HG03039 (cell line): Measurements from ENCODE around the gene SLC26A8.
"Not testable (repeated sequence)": the region's sequence is repeated elsewhere in the genome, so short reads cannot be mapped to it uniquely, and the experiment has no call there.

ENCODE experiments used
- ATAC-seq: cut with Tn5 transposase; IDR thresholded peaks from one replicate; pipeline ENCODE4 v1.9.1; 2021; ENCODE audit warnings: mild to moderate bottlenecking, moderate library complexity; ENCODE audit not compliant: unreplicated experiment

The SLC26A8 gene

DNA sequence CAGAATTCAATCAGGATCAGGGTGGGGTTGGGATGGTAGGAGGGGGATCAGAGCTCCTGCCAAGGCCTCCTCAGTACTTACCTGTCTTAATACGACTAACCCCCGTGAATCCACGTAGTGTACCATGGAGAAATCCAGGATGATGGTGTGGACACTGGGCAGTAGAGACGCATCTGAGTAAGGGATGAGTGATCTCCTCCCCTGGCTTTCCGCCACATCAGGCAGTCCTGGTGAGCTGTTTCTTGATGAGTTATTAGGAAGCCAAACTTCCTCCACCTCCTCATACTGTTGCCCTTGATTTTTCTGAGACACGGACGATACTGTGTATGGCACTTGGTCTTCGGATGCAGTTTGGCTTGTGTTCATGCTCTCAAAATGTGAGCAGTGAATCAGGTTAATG, 69.4 kb downstream of the SLC26A8 start:
- no peak for ATAC-seq

DNA sequence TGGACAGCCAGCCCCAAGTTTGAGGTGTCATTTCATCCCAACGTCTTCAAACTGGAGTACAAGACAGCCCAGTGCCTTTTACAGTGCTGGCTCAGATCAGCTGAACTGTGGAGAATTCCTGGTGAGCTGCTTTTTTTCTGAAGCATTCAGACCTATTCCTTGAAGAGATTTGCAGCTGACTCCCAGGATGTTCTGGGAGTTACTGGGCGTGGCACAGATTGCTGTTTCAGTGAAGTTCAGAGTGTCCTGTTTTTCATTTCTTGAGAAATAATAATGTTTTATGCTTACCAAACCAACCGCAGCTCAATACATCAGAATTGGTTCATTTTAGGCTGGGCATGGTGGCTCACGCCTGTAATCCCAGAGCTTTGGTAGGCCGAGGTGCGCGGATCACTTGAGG, 70.1 kb downstream of the SLC26A8 start:
- no peak for ATAC-seq

DNA sequence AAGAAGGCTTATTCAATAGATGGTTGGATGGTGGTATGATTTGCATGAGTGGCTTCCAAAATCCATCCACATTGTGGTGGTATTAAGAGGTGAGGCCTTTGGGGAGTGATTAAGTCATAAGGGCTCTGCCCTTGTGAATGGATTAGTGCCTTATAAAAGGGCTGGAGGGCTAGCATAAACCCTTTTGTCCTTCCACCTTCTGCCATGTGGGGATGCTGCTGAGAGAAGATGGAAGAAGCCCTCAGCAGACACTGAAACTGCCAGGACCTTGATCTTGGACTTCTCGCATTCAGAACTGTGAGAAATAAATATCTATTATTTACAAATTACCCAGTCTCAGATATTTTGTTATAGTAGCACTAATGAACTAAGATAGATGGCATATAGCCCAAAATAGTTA, 75.7 kb downstream of the SLC26A8 start:
- ATAC-seq, result no peak

DNA sequence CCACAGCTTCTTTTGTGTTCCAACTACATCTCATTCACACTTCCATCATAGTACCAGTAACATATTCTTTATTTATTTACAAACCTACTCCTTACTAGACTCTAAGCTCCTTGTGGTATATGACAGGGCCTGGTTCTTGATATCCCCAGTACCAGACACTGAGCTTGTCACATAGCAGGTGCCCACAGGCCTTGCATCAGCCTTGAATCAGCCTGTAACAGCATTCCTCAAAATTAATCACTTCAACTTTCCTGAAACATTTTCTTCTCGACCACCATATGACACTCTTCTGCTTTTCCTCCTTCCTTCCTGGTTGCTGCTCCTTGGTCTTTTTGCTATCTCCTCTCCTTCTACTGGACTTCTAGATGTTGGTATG, 78.8 kb downstream of the SLC26A8 start:
- ATAC-seq, result no peak

DNA sequence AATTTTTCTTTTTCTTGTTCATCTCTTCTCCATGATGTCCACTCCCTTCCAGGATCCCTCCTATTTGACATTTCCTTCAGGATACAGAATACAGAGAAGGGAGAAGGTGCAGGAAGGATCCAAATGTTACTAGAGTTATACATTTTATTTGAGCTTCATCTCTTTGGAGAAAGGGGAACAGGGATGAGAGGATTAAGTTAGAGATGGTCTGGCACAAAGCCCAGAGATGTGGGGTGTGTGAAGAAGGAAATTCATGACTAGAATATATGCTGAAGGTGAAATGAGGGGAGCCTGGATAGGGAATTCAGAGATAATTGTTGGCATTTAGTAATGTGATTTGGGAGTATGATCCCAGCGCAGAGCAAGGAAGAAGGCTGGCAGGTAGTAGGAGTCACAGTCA, 81.1 kb downstream of the SLC26A8 start:
- ATAC-seq, result no peak

DNA sequence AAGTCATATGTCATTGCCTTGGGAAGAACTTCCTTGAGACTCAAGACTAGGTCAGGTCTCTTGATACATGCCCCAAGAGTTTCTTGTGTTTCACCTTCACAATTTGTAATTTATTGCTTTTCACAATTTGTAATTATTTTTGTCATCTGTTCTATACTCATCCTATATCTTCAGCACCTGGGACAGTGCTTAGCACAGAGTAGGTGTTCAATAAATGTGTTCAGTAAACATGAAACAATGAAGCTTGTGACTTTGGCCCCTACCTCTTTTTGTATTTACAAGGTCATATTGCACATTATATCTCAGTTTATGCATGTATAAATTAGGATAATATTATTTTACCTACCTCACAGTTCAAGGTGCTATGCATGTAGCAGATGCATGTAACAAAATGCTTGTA, 82.1 kb downstream of the SLC26A8 start:
- ATAC-seq, result no peak

DNA sequence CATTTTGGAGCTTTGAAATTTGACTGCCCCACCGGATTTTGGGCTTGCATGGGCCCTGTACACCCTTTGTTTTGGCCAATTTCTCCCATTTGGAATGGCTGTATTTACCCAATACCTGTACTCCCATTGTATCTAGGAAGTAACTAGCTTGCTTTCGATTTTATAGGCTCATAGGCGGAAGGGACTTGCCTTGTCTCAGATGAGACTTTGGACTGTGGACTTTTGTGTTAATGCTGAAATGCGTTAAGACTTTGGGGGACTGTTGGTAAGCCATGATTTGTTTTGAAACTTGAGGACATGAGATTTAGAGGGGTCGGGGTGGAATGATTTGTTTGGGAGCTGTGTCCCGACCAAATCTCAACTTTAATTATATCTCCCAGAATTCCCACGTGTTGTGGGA, 83.3 kb downstream of the SLC26A8 start:
- not testable (repeated sequence) for ATAC-seq

DNA sequence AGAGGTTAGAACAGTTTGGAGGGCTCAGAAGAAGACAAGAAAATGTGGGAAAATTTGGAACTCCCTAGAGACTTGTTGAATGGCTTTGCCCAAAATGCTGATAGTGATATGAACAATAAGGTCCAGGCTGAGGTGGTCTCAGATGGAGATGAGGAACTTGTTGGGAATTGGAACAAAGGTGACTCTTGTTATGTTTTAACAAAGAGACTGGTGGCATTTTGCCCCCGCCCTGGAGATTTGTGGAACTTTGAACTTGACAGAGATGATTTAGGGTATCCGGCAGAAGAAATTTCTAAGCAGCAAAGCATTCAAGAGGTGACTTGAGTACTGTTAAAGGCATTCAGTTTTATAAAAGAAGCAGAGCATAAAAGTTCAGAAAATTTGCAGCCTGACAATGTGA, 84.4 kb downstream of the SLC26A8 start:
- not testable (repeated sequence) for ATAC-seq

DNA sequence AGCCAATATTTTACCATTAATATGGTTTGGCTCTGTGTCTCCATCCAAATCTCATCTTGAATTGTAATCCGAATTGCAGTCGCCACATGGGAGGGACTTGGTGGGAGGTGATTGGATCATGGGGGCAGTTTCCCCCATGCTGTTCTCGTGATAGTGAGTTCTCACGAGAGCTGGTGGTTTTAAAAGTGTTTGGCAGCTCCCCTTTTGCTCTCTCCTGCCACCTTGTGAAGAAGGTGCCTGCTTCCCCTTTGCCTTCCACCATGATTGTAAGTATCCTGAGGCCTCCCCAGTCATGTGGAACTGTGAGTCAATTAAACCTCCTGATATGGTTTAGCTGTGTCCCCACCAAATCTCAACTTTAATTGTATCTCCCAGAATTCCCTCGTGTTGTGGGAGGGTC, 85.2 kb downstream of the SLC26A8 start:
- not testable (repeated sequence) for ATAC-seq

DNA sequence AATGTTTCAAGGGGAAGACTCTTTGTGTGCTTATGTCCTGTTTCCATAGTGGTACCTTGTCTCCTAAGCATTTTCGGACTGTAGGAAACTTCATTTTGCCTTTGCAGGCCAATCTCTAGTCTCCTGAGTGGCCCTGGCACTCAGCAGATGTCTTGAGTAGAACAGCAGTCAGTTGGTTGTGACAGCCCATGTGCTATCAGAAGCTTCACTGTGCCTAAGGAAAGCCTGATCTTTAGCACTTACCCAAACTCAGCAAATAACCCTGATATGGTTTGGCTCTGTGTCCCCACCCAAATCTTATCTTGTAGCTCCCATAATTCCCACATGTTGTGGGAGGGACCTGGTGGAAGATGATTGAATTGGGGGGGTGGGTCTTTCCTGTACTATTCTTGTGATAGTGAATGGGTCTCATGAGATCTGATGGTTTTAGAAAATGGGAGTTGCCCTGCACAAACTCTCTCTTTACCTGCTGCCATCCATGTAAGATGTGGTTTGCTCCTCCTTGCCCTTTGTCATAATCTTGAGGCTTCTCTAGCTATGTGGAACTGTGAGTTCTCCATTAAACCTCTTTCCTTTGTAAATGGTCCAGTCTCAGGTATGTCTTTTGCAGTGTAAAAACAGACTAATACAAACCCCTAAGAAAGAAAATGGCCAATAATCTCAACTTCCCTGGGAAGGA, 87.6 kb downstream of the SLC26A8 start:
- no peak for ATAC-seq

DNA sequence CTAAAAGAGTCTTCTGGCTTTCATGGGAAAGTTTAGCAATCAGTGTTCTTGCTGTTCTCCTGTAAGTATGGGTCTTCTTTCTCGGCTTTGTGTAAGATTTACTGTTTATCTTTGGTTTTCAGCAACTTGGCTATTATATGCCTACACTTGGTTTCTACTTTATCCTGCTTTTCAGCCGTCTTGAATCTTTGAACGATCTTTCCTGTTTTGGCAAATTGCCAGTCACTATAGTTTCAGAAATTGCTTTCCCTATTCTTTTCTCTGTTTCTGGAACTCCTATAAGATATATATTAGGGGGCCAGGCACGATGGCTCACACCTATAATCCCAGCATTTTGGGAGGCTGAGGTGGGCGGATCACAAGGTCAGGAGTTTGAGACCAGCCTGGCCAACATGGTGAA, 89.0 kb downstream of the SLC26A8 start:
- no peak for ATAC-seq

DNA sequence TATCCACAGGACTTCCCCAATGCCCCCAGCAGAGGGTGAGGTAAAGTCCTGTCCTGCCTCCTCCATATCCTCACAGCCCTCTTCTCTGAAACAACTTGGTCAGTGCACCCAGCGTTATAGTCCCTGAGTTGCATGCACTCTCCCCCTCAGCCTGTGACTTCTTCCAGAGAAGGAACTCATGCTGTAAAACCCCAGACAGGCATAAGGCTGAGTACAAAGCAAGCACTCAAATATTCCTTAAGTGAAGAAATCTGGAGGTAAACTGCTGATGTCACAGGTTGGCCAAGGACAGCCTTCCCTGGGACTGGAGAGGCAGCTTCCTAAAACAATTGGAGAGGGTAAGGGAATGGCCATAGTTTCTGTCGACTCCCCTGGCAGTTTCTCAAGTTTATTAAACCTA, 90.6 kb downstream of the SLC26A8 start:
- ATAC-seq, result no peak

DNA sequence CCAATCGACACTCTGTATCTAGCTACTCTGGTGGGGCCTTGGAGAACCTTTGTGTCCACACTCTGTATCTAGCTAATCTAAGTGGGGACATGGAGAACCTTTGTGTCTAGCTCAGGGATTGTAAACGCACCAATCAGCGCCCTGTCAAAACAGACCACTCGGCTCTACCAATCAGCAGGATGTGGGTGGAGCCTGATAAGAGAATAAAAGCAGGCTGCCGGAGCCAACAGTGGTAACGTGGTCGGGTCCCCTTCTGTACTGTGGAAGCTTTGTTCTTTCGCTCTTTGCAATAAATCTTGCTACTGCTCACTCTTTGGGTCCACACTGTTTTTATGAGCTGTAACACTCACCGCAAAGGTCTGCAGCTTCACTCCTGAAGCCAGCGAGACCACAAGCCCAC, 92.6 kb downstream of the SLC26A8 start:
- ATAC-seq, result not testable (repeated sequence)

DNA sequence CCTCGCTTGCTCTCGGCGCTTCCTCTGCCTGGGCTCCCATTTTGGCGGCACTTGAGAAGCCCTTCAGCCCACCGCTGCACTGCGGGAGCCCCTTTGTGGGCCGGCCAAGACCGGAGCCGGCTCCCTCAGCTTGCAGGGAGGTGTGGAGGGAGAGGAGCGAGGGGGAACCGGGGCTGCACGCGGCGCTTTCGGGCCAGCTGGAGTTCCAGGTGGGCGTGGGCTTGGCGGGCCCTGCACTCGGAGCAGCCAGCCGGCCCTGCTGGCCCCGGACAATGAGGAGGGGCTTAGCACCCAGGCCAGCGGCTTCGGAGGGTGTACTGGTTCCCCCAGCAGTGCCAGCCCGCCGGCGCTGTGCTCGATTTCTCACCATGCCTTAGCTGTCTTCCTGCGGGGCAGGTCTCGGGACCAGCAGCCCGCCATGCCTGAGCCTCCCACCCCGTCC, 93.3 kb downstream of the SLC26A8 start:
- ATAC-seq, result no peak

DNA sequence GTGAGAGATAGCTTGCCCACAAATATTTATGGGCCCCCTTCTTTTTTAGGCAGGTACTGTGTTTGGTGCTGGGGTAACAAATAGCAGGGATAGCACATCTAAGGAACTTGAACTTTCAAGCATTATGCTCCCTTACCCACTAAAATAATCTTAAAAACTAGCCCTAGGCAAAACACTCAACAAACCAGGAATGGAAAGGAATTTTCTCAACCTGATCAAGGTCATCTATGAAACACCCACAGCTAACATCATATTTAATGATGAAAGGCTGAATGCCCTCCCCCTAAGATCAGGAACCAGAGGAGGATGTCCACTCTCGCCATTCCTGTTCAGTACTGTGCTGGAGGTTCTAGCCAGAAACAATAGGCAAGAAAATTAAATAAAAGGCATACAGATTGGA, 94.8 kb downstream of the SLC26A8 start:
- ATAC-seq, result no peak

DNA sequence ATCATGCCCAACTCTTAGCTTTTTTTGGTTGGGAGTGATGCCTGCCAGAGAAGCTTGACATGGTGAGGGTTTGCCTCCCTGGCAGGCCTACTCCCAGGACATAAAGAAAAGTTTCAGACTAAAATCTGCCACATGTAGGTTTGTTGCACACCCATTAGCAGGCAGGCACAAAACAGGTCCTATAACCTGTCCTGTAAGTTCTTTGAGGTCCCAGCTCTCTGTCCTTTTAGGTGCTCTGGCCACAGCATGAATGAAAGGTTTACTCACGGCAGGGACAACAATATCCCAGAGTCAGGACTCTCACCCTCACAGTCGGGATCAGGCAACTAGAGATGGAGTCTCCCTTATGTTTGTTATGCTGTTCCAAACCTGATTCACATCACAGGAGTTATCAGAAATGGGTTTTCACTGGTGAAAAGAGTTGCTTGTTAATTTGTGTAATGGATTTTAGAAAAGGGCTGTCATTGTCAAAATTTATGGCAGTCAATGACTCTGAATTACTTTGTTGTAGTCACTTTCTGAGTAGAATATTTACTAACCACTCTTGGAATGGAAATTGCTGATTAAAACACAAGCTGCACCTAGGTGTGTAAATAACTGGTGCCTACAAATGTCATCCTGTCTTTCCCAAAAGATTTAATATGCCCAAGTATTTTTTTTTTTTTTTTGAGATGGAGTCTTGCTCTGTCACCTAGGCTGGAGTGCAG, 97.8 kb downstream of the SLC26A8 start:
- ATAC-seq, result no peak

DNA sequence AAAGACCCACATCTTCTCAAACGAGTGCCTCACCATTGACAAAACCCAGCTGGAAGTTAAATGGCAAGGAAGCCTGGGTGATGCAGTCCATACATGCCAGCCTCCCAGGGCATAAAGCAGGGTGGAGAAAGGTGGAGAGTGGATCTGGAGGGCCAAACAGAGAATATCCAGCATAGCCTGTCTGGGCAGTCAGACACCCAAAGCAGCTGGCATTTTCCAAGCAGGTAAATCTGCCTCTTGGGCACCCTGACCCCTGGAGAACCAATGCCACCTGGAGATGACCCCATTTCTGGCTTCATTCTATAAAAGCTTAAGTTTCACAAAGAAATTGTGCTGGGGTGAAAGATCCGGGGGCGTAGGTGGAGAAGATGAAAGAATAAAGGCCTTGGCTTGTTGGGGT, 98.5 kb downstream of the SLC26A8 start:
- no peak for ATAC-seq

DNA sequence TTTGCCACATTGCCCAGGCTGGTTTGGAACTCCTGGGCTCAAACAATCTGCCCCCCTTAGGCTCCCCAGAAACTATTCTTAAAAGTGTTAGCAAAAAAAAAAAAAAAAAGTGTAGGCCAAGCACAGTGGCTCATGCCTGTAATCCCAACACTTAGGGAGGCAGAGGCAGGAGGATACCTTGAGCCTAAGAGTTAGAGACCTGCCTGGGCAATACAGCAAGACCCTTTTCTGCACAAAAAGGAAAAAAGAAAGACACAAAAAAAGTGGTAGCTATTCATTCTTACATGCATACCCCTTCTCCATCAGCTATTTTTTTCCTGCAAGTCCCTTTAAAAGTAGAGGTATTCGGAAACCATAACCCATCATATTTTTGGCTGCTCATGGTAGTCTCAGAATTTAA, 100.3 kb downstream of the SLC26A8 start:
- ATAC-seq, result no peak

DNA sequence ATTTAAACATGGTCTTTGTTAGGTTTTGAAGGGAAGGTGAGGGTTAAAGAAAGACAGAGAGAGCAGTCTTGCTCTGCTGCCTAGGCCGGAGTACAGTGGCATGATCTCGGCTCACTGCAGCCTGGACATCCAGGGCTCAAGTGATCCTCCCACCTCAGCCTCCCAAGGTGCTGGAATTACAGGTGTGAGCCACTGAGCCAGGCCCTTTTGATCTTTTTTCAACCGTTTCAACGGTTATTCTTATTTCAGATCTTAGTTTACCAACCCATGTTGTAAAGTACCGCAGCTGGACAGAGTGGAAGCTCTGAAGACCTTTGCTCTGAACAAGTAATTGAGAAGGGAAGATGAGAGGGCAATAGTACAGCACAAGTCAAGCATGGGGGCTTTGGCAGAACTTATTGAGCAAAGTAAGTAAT, 102.3 kb downstream of the SLC26A8 start:
- no peak for ATAC-seq

DNA sequence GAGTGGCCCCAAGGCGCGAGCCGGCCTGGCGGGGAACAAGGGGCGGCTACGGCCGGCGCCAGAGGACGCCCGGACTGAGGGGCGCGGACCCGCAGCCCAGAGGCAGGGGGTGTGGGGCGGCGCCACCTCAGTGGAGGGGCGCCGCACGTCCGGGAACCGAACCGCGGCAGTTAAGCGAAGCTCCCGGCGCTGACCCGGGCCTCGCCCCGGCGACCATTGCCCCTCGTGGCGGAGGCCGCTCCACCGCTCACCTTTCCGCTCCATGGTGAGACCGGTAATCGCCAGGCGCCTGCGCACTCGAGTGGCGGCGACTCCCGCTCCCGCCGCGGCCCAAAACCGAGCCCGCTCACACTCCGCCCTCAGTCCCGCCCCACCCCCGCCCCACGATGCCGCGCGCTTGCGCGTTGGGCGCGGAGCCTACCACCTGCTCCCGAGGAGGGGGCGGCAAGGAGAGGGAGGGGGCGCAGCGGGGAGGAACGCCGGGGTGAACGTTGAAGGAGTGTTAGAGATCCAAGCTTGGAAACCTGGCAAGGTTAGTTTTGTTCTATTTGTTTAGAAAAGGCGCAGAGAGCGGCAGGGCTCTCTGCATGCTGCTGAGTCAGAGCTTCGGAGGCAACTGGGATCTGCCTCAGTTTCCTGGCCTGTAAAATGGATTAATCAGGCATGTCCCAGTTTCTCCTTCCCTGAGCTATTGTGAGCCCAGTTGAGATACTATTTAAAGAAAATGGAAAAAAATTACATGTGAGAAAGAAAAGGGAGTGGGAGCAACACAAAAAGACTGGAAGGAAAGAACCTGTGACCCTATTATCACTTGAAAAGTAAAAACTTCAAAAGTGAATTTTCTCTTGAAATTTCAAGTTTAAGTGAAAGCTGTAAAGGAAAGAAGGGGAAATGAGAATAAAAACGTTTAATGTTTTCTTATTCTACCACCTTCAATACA, 103.4 kb downstream of the SLC26A8 start, which contains the start of gene SRPK1:
Gene SRPK1, minus strand, starts transcription at position 306 of the 940 bp plus-strand sequence. Its CDS starts 42 bp downstream, at position 264.
- ATAC-seq, result peak; percentile 66
